IMR-90 (cell line): ENCODE data around the gene PDXDC1.

Source experiments
- CTCF ChIP-seq: conservative IDR thresholded peaks from 2 replicates; pipeline ENCODE4 v1.5.1; 2012; ENCODE audit warnings: mild to moderate bottlenecking, low read depth, low read length, improper control_type of control experiment
- ELK1 ChIP-seq: fragments of 150-350 bp; IDR thresholded peaks from 2 replicates; pipeline ENCODE4 v1.6.1; 2016; ENCODE audit warnings: low read depth, mild to moderate bottlenecking, low read length, moderate library complexity, borderline replicate concordance
- MAFK ChIP-seq: IDR thresholded peaks from 2 replicates; pipeline ENCODE4 v1.6.1; 2012; ENCODE audit warnings: low read depth, low read length, improper control_type of control experiment
- NFE2L2 ChIP-seq: fragments of 150-350 bp; IDR thresholded peaks from 2 replicates; pipeline ENCODE4 v1.6.1; 2016; ENCODE audit warnings: low read depth, mild to moderate bottlenecking, low read length
- POLR2A ChIP-seq: IDR thresholded peaks from 2 replicates; pipeline ENCODE4 v1.6.1; 2012; ENCODE audit warnings: mild to moderate bottlenecking, low read depth, low read length
- RAD21 ChIP-seq: IDR thresholded peaks from 2 replicates; pipeline ENCODE4 v1.6.1; 2012; ENCODE audit warnings: low read length, improper control_type of control experiment
- RFX5 ChIP-seq: IDR thresholded peaks from 2 replicates; pipeline ENCODE4 v1.8.0; 2012; ENCODE audit warnings: low read depth, mild to moderate bottlenecking, low read length, moderate library complexity
- USF2 ChIP-seq: fragments of 150-350 bp; IDR thresholded peaks from 2 replicates; pipeline ENCODE4 v1.6.1; 2017; ENCODE audit warnings: mild to moderate bottlenecking, antibody characterized with exemption, low read length, low read depth

GRCh38 chr16:15073101-15073500, 98.3 kb downstream of the PDXDC1 start:
- TF ChIP-seq POLR2A = no peak
- no peak for TF ChIP-seq CTCF
- TF ChIP-seq RAD21 = no peak
- TF ChIP-seq RFX5 = no peak
- no peak for TF ChIP-seq USF2
- TF ChIP-seq NFE2L2 = no peak
- TF ChIP-seq MAFK = no peak
- TF ChIP-seq ELK1 = no peak
